OCI-LY3 (cell line): Measurements from ENCODE around the gene DOCK4.

Experiments used
- H2AFZ ChIP-seq: fragments of 200-600, 300-600 bp; shearing (Covaris generic); 2 replicates; pipeline ENCODE4 v1.6.0; 2014; ENCODE audit warnings: antibody characterized with exemption, low read depth, low read length
- H3K27ac ChIP-seq: fragments of 200-600, 300-600 bp; sonication (generic); 2 replicates; pipeline ENCODE4 v1.5.1; 2014; ENCODE audit warnings: mild to moderate bottlenecking, low read length, moderate library complexity, mixed read lengths
- H3K27me3 ChIP-seq: fragments of 200-600, 300-600 bp; sonication (generic); 2 replicates; pipeline ENCODE4 v1.6.1; 2014; ENCODE audit warnings: low read depth, low read length, mixed read lengths
- H3K36me3 ChIP-seq: fragments of 200-600, 300-600 bp; sonication (generic); replicated peaks from 2 replicates; pipeline ENCODE3; 2014; ENCODE audit warnings: low read depth, low read length, mixed read lengths
- H3K4me1 ChIP-seq: fragments of 300-600, 200-600 bp; sonication (generic); 2 replicates; pipeline ENCODE4 v1.6.1; 2014; ENCODE audit warnings: low read length, mixed read lengths
- H3K4me2 ChIP-seq: fragments of 200-600, 300-600 bp; sonication (generic); 2 replicates; pipeline ENCODE4 v1.6.1; 2014; ENCODE audit warnings: low read length, mixed read lengths
- H3K4me3 ChIP-seq: fragments of 300-600, 200-600 bp; sonication (generic); 2 replicates; pipeline ENCODE4 v1.5.1; 2014; ENCODE audit warnings: antibody characterized with exemption, mild to moderate bottlenecking, low read length, moderate library complexity
- H3K79me2 ChIP-seq: fragments of 300-600, 200-600 bp; shearing (Covaris generic); 2 replicates; pipeline ENCODE4 v1.6.1; 2014; ENCODE audit warnings: mild to moderate bottlenecking, low read length, mixed read lengths
- H3K9ac ChIP-seq: fragments of 300-600, 200-600 bp; shearing (Covaris generic); 2 replicates; pipeline ENCODE4 v1.6.0; 2014; ENCODE audit warnings: mild to moderate bottlenecking, low read length, moderate library complexity
- H3K9me3 ChIP-seq: fragments of 200-600, 300-600 bp; shearing (Covaris generic); 2 replicates; pipeline ENCODE4 v1.6.1; 2014; ENCODE audit warnings: low read length, mixed read lengths; ENCODE audit not compliant: insufficient read depth
- H4K20me1 ChIP-seq: fragments of 200-600, 300-600 bp; sonication (generic); 2 replicates; pipeline ENCODE4 v1.6.1; 2016; ENCODE audit warnings: low read length, mixed read lengths; ENCODE audit not compliant: insufficient read depth
- EZH2phosphoT487 ChIP-seq: fragments of 200-600 bp; shearing (Covaris generic); IDR thresholded peaks from 2 replicates; pipeline ENCODE4 v1.6.1; 2018; ENCODE audit warnings: antibody characterized with exemption, mixed run types, low read depth
- TF ChIP-seq, protein P1 (sequence below): fragments of 200-600, 300-600 bp; sonication (generic); IDR thresholded peaks from 2 replicates; pipeline ENCODE4 v1.5.1; 2014; ENCODE audit warnings: antibody characterized with exemption, low read length, low read depth

Gene DOCK4

DNA sequence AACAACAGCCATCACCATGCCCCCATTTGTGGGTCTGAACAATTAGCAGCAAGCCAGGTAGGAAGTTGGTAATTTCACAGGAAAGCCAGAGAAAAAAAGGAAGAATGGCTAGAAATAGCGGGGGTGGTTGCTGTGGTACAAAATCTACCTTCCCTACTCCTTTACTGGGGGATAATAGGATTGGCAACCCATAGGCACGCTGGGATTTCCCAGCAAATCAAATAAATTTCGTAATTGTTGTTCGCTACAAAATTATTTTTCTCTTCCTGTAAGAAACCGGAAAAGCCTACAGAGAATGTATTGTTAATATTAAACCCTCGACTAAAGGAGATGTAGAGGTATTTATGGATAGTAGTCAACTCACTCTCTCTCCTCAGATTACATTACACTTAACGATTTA, 123.9 kb downstream of the DOCK4 start:
- Histone ChIP-seq H3K4me2 (no peak overlapping the region), H3K36me3 (no peaks in the 10 kb centered on the region), H3K27me3 (peaks cover 15% of the 10 kb centered on the region), H3K27ac (no peak overlapping the region), H3K4me1 (peaks cover 51% of the 10 kb centered on the region), H3K9me3 (no peaks in the 10 kb centered on the region), H4K20me1 (no peaks in the 10 kb centered on the region), H2AFZ (no peak overlapping the region), H3K4me3 (no peak overlapping the region), H3K79me2 (no peaks in the 10 kb centered on the region), H3K9ac (no peak overlapping the region)
- TF ChIP-seq EZH2phosphoT487 = no peak

DNA sequence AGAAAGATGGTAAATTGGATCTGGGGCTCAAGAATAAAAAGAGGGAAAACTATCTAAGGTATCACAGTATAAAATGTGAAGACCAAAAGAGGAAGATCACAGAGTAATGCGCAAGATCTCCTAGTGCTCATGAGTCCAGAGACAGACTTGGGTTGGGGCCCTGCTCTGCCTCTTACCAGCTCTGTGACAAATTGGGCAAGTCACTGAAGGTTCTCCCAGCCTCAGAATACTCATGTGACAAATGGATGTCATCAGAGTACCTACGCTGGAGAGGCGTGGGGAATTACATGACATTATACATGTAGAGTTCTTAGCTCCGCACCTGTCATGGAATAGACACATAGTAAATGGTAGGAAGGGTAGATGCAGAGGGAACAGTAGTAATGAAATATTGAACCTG, 124.4 kb downstream of the DOCK4 start:
- Histone ChIP-seq H3K9me3 (no peaks in the 10 kb centered on the region), H4K20me1 (no peaks in the 10 kb centered on the region), H3K9ac (no peak overlapping the region), H3K4me3 (no peak overlapping the region), H3K4me1 (peaks cover 51% of the 10 kb centered on the region), H3K4me2 (no peak overlapping the region), H3K27me3 (peaks cover 15% of the 10 kb centered on the region), H3K79me2 (no peaks in the 10 kb centered on the region), H3K36me3 (no peaks in the 10 kb centered on the region), H3K27ac (no peak overlapping the region), H2AFZ (no peak overlapping the region)
- no peak for TF ChIP-seq EZH2phosphoT487
- TF ChIP-seq, protein P1, sequence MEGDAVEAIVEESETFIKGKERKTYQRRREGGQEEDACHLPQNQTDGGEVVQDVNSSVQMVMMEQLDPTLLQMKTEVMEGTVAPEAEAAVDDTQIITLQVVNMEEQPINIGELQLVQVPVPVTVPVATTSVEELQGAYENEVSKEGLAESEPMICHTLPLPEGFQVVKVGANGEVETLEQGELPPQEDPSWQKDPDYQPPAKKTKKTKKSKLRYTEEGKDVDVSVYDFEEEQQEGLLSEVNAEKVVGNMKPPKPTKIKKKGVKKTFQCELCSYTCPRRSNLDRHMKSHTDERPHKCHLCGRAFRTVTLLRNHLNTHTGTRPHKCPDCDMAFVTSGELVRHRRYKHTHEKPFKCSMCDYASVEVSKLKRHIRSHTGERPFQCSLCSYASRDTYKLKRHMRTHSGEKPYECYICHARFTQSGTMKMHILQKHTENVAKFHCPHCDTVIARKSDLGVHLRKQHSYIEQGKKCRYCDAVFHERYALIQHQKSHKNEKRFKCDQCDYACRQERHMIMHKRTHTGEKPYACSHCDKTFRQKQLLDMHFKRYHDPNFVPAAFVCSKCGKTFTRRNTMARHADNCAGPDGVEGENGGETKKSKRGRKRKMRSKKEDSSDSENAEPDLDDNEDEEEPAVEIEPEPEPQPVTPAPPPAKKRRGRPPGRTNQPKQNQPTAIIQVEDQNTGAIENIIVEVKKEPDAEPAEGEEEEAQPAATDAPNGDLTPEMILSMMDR = no peak

DNA sequence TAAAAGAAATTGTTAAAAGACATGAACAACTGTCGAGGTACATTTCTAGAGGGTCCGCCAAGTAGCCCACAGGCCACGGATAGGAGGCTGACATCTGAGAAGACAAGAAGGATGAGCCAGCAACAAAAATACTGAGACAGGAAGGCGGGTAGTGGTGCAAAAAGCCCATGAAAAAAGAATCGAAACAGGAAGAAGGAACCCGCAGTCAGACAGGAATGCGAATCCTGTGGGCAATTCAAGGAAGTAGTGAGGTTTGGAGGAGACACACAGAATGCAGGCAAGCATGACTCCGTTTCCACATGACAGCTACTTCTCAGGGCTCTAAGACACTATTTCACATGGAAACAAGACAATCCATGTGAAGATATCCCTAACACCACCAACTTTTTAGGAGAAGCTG, 125.2 kb downstream of the DOCK4 start:
- Histone ChIP-seq H3K79me2 (no peaks in the 10 kb centered on the region), H3K9me3 (no peaks in the 10 kb centered on the region), H3K9ac (peak overlapping the region; percentile 4; the same call in 1 of the 2 replicates), H3K4me2 (peak overlapping the region; percentile 75), H3K27me3 (peaks cover 14% of the 10 kb centered on the region), H3K4me1 (peaks cover 51% of the 10 kb centered on the region), H3K27ac (peak overlapping the region; percentile 30; the same call in 1 of the 2 replicates), H2AFZ (no peak overlapping the region), H4K20me1 (no peaks in the 10 kb centered on the region), H3K36me3 (no peaks in the 10 kb centered on the region), H3K4me3 (peak overlapping the region; percentile 46)
- TF ChIP-seq, protein P1 = no peak
- TF ChIP-seq EZH2phosphoT487 = no peak

DNA sequence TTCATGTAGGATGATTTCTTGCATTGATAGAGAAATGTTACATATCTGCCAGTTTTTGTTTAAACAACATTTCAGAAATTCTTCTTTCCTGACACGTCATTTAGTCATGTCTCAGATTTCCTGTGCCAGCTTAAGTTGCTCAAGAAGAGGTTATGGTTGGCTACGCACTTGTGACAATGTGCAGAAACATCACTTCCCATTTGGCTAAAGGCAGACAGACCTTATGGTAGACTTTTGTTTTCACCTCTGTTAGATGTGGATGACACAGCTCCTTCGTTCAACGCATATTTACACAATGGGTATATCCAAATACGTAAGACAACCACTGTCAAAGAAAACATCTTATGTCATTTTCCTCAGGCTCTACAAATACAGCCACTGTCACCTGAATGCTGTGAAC, 125.8 kb downstream of the DOCK4 start:
- Histone ChIP-seq H2AFZ (no peak overlapping the region), H3K4me3 (peak overlapping the region; percentile 46), H3K9ac (peak overlapping the region; percentile 4; the same call in 1 of the 2 replicates), H3K4me2 (peak overlapping the region; percentile 75), H3K79me2 (no peaks in the 10 kb centered on the region), H3K4me1 (peaks cover 51% of the 10 kb centered on the region), H3K27ac (peak overlapping the region; percentile 30; the same call in 1 of the 2 replicates), H3K36me3 (no peaks in the 10 kb centered on the region), H4K20me1 (no peaks in the 10 kb centered on the region), H3K27me3 (peaks cover 8% of the 10 kb centered on the region), H3K9me3 (no peaks in the 10 kb centered on the region)
- TF ChIP-seq, protein P1 = no peak
- TF ChIP-seq EZH2phosphoT487 = no peak

DNA sequence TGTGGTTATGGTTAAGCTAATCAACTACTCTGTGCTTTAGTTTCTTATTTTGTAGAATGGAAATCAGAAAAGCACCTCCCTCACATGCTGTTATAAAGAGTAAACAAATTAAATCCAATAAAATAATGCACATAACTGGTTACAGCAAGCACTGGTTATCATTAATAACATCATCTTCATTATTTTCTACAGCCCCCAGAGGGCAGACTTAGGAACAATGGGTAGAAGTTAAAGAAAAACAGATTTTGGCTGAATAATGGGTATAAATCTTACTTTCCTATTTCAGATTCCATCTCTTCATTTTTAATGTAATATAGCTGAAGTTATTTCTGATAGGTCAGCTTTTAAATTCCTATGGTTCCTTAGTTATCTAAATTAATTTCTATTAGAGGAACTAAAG, 126.5 kb downstream of the DOCK4 start:
- H3K4me2 ChIP-seq = peak overlapping the region; percentile 75; the same call in 1 of the 2 replicates
- TF ChIP-seq, protein P1 = peak; percentile 33
- TF ChIP-seq EZH2phosphoT487 = no peak
- H3K4me1 ChIP-seq = peaks cover 45% of the 10 kb centered on the region
- H4K20me1 ChIP-seq = no peaks in the 10 kb centered on the region
- H3K9me3 ChIP-seq = no peaks in the 10 kb centered on the region
- no peak overlapping the region for H3K27ac ChIP-seq
- no peak overlapping the region for H3K4me3 ChIP-seq
- no peaks in the 10 kb centered on the region for H3K36me3 ChIP-seq
- H3K79me2 ChIP-seq = no peaks in the 10 kb centered on the region
- peaks cover 2% of the 10 kb centered on the region; the same call in 1 of the 2 replicates for H3K27me3 ChIP-seq
- no peak overlapping the region for H2AFZ ChIP-seq
- no peak overlapping the region for H3K9ac ChIP-seq
